ENCODE data around the gene EXD3. TPM values are rescaled to one million over a fixed set of nuclear protein-coding genes. Genes with fewer than 3 reads are reported as not detected.

Gene EXD3
- polyA plus RNA-seq, 6 donors from 2014 or later: 2.3 to 7.5 (median 4.5) TPM; not detected in 1

Other genes starting within 250 kb of the EXD3 start
- gene ANAPC2, start 234.6 kb downstream of the EXD3 start, polyA plus RNA-seq (ENCODE audit: low read depth in 6 of 6): 1 to 10 TPM; 6.1 to 9.3 (median 7.5) TPM
- gene SSNA1, start 234.5 kb downstream of the EXD3 start, polyA plus RNA-seq (ENCODE audit: low read depth in 6 of 6): 100 to 1,000 TPM; 112 to 145 (median 132) TPM
- gene TPRN, start 222.4 kb downstream of the EXD3 start, polyA plus RNA-seq (ENCODE audit: low read depth in 6 of 6): 1 to 10 TPM in 1 of 6 donors, under 1 TPM in 5; 0.21 to 1.1 (median 0.48) TPM
- 100 to 1,000 TPM; 119 to 191 (median 142) TPM for gene TMEM203, start 217.5 kb downstream of the EXD3 start, polyA plus RNA-seq (ENCODE audit: low read depth in 6 of 6)
- 1 to 10 TPM; 4.4 to 9.3 (median 5.2) TPM for gene NDOR1, start 217.5 kb downstream of the EXD3 start, polyA plus RNA-seq (ENCODE audit: low read depth in 6 of 6)
- gene RNF208, start 200.9 kb downstream of the EXD3 start, polyA plus RNA-seq (ENCODE audit: low read depth in 6 of 6): under 1 TPM in 1 of 6 donors, not detected in 5; 0.30 TPM
- gene CYSRT1, start 198.0 kb downstream of the EXD3 start, polyA plus RNA-seq (ENCODE audit: low read depth in 6 of 6): not detected
- not detected for gene RNF224, start 195.7 kb downstream of the EXD3 start, polyA plus RNA-seq (ENCODE audit: low read depth in 6 of 6)
- not detected for gene SLC34A3, start 192.3 kb downstream of the EXD3 start, polyA plus RNA-seq (ENCODE audit: low read depth in 6 of 6)
- 10 to 100 TPM; 22.7 to 53.2 (median 40.2) TPM for gene TUBB4B, start 181.9 kb downstream of the EXD3 start, polyA plus RNA-seq (ENCODE audit: low read depth in 6 of 6)
- gene STPG3, start 171.9 kb downstream of the EXD3 start, polyA plus RNA-seq (ENCODE audit: low read depth in 6 of 6): not detected
- gene NELFB, start 167.8 kb downstream of the EXD3 start, polyA plus RNA-seq (ENCODE audit: low read depth in 6 of 6): 10 to 100 TPM; 23.5 to 37.8 (median 27.2) TPM
- gene TOR4A, start 145.4 kb downstream of the EXD3 start, polyA plus RNA-seq (ENCODE audit: low read depth in 6 of 6): 1 to 10 TPM; 2.4 to 6.2 (median 4.1) TPM
- gene NRARP, start 120.9 kb downstream of the EXD3 start, polyA plus RNA-seq (ENCODE audit: low read depth in 6 of 6): under 1 TPM in 1 of 6 donors, not detected in 5; 0.37 TPM
- 1 to 10 TPM in 5 of 6 donors, not detected in 1; 1.3 to 2.3 (median 1.6) TPM for gene NOXA1, start 231 bp upstream of the EXD3 start, polyA plus RNA-seq (ENCODE audit: low read depth in 6 of 6)
- gene ENTPD8, start 18.2 kb upstream of the EXD3 start, polyA plus RNA-seq (ENCODE audit: low read depth in 6 of 6): not detected
- gene NSMF, start 36.2 kb upstream of the EXD3 start, polyA plus RNA-seq (ENCODE audit: low read depth in 6 of 6): 1 to 10 TPM in 5 of 6 donors, not detected in 1; 2.7 to 7.6 (median 3.7) TPM
- gene PNPLA7, start 127.2 kb upstream of the EXD3 start, polyA plus RNA-seq (ENCODE audit: low read depth in 6 of 6): 1 to 10 TPM; 3.0 to 6.5 (median 5.8) TPM
- gene MRPL41, start 128.7 kb upstream of the EXD3 start, polyA plus RNA-seq (ENCODE audit: low read depth in 6 of 6): 10 to 100 TPM; 13.7 to 21.6 (median 19.9) TPM
- gene DPH7, start 155.8 kb upstream of the EXD3 start, polyA plus RNA-seq (ENCODE audit: low read depth in 6 of 6): 10 to 100 TPM; 19.1 to 53.9 (median 32.6) TPM
- 10 to 100 TPM in 1 of 6 donors, 1 to 10 TPM in 5; 4.2 to 13.3 (median 7.2) TPM for gene ZMYND19, start 167.3 kb upstream of the EXD3 start, polyA plus RNA-seq (ENCODE audit: low read depth in 6 of 6)
- 10 to 100 TPM; 30.3 to 65.5 (median 40.0) TPM for gene ARRDC1, start 182.5 kb upstream of the EXD3 start, polyA plus RNA-seq (ENCODE audit: low read depth in 6 of 6)
- 10 to 100 TPM in 5 of 6 donors, 1 to 10 TPM in 1; 6.7 to 45.0 (median 31.5) TPM for gene EHMT1, start 195.8 kb upstream of the EXD3 start, polyA plus RNA-seq (ENCODE audit: low read depth in 6 of 6)